Gastroesophageal sphincter (tissue), 4 donors: ENCODE results near the gene ASPRV1. TPM values are rescaled to one million over a fixed set of nuclear protein-coding genes. Genes with fewer than 3 reads are reported as not detected.
"Not testable (repeated sequence)": the region's sequence is repeated elsewhere in the genome, so short reads cannot be mapped to it uniquely, and the experiment has no call there.

ENCODE experiments used
- ATAC-seq: fragments of 150-250 bp; one replicate; pipeline ENCODE4 v1.9.1; 2016; ENCODE audit warnings: mild to moderate bottlenecking, moderate library complexity
- H3K27ac ChIP-seq, 4 donors: fragments of 200-600 bp; sonication (generic) in 3 of 4; 1 replicate in 3 of 4; 2 replicates in 1 of 4; pipeline ENCODE4 v1.5.1; 2016 to 2019
- H3K27me3 ChIP-seq: fragments of 200-600 bp; sonication (generic); one replicate; pipeline ENCODE4 v1.5.1; 2019
- H3K36me3 ChIP-seq, 2 donors: fragments of 200-600 bp; sonication (generic); one replicate each; pipeline ENCODE4 v1.5.1; 2019; ENCODE audit warnings: control low read depth in 1 of 2
- H3K4me1 ChIP-seq, 3 donors: fragments of 200-600 bp; sonication (generic); 1 replicate in 2 of 3; 2 replicates in 1 of 3; pipeline ENCODE4 v1.5.1; 2016 to 2019; ENCODE audit warnings: control low read depth in 2 of 3
- H3K4me3 ChIP-seq, 2 donors: fragments of 200-600 bp; sonication (generic); one replicate each; pipeline ENCODE4 v1.5.1; 2019; ENCODE audit warnings: mild to moderate bottlenecking in 1 of 2, moderate library complexity in 1 of 2
- H3K9me3 ChIP-seq, 3 donors: fragments of 200-600 bp; sonication (generic); one replicate each; pipeline ENCODE4 v1.5.1; 2017 to 2019; ENCODE audit warnings: control low read depth in 2 of 3
- EP300 ChIP-seq: sonication (generic); formaldehyde crosslinking; IDR thresholded peaks from one replicate; pipeline ENCODE4 v1.6.1; 2017; ENCODE audit warnings: antibody characterized with exemption, mild to moderate bottlenecking
- POLR2A ChIP-seq, 2 donors: fragments of 450-650 bp; IDR thresholded peaks; one replicate each; pipeline ENCODE4 v1.6.1; 2017; ENCODE audit warnings: antibody characterized with exemption in 2 of 2, mild to moderate bottlenecking in 2 of 2, moderate library complexity in 1 of 2
- POLR2AphosphoS5 ChIP-seq: sonication (generic); formaldehyde crosslinking; IDR thresholded peaks from one replicate; pipeline ENCODE4 v1.6.1; 2017; ENCODE audit warnings: antibody characterized with exemption
- WGBS, 2 donors: methylation state at CpG; one replicate each; pipeline ENCODE4 v1.1.5; 2018; ENCODE audit warnings: low coverage in 1 of 2; 5-methylcytosine and 5-hydroxymethylcytosine counted together
- total RNA-seq, 4 donors: library from RNA; depleted of rRNA; stranded (reverse); fragments of >200 nt; gene quantifications; one replicate each; pipeline ENCODE4 v1.1.0, GENCODE V29; 2016
- TF ChIP-seq, protein P1 (sequence below), 4 experiments: fragments of 200-600 bp in 2 of 4; fragments of 450-650 bp in 2 of 4; sonication (generic) in 1 of 4; IDR thresholded peaks; one replicate each; pipeline ENCODE4 v1.5.1; 2017 to 2019; ENCODE audit warnings: antibody characterized with exemption in 4 of 4, mild to moderate bottlenecking in 2 of 4, moderate library complexity in 2 of 4

ASPRV1 gene
- total RNA-seq, 4 donors from 2014 or later: 1.0 to 1.4 (median 1.3) TPM

- H3K27ac ChIP-seq: no peak overlapping the region
- WGBS, 2 donors: 89 to 93% methylated on average over 3 to 6 of the region's 6 CpGs
- no peak for ATAC-seq
- TF ChIP-seq POLR2AphosphoS5: no peak
- TF ChIP-seq POLR2A (IDR thresholded peaks at IDR 0.05): no peak
- TF ChIP-seq, protein P1, sequence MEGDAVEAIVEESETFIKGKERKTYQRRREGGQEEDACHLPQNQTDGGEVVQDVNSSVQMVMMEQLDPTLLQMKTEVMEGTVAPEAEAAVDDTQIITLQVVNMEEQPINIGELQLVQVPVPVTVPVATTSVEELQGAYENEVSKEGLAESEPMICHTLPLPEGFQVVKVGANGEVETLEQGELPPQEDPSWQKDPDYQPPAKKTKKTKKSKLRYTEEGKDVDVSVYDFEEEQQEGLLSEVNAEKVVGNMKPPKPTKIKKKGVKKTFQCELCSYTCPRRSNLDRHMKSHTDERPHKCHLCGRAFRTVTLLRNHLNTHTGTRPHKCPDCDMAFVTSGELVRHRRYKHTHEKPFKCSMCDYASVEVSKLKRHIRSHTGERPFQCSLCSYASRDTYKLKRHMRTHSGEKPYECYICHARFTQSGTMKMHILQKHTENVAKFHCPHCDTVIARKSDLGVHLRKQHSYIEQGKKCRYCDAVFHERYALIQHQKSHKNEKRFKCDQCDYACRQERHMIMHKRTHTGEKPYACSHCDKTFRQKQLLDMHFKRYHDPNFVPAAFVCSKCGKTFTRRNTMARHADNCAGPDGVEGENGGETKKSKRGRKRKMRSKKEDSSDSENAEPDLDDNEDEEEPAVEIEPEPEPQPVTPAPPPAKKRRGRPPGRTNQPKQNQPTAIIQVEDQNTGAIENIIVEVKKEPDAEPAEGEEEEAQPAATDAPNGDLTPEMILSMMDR (IDR thresholded peaks at IDR 0.05): no peak
- TF ChIP-seq EP300: no peak
- H3K4me1 ChIP-seq: no peaks in the 10 kb centered on the region
- H3K27me3 ChIP-seq: no peaks in the 10 kb centered on the region
- no peaks in the 10 kb centered on the region for H3K9me3 ChIP-seq
- H3K36me3 ChIP-seq: no peaks in the 10 kb centered on the region
- no peak overlapping the region for H3K4me3 ChIP-seq
Observed at GRCh38 chr2:69956475-69956979, 4.9 kb downstream of the ASPRV1 start.

DNA sequence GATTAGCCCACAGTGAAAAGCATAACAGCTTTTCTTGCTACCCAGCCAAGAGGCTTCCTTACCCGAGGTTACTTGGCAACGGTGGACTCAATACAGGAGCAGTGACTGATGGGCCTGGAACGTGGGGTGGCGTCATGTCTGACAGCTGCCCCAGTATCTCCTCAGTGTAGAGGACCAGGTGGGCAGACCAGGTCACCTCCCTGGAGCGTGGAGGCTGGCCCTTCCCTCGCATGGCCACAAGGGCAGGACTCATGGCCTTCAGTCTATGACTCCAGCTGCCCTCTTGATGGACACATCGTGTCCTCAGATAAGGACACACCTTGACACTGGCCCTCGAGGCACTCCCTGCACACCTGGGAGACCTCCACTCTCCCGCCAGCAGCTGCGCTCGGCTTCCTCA, 6.4 kb downstream of the ASPRV1 start:
- no peaks in the 10 kb centered on the region for H3K4me1 ChIP-seq
- no peak overlapping the region for H3K4me3 ChIP-seq
- no peaks in the 10 kb centered on the region for H3K36me3 ChIP-seq
- ATAC-seq: no peak
- 50 to 63% methylated on average over 1 to 2 of the region's 11 CpGs for WGBS, 2 donors
- TF ChIP-seq POLR2A (IDR thresholded peaks at IDR 0.05) (no peak), EP300 (no peak), POLR2AphosphoS5 (no peak)
- TF ChIP-seq, protein P1 (IDR thresholded peaks at IDR 0.05): no peak
- no peaks in the 10 kb centered on the region for H3K9me3 ChIP-seq
- H3K27me3 ChIP-seq: no peaks in the 10 kb centered on the region
- H3K27ac ChIP-seq: no peak overlapping the region

DNA sequence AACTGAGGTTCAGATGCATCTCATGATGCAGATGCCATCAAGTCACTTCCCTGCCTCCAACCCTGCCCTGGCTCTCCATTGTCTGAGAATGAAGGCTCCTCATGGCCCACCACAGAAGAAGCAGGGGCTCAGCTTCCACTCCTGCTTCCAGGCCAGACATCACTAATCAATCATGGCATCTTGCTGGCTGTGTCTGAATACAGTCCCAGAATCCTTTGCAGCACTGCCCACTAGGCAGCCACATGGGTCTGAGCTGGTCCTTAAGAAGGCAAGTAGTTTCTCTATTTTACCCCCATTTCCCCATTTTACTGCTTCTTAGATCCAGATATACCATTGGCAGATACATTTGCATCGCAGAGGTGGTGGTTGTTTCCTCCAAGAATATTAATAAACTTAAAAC, 7.3 kb downstream of the ASPRV1 start:
- 100% methylated on average over 1 of the region's 1 CpG for WGBS, 2 donors
- no peak overlapping the region for H3K27ac ChIP-seq

DNA sequence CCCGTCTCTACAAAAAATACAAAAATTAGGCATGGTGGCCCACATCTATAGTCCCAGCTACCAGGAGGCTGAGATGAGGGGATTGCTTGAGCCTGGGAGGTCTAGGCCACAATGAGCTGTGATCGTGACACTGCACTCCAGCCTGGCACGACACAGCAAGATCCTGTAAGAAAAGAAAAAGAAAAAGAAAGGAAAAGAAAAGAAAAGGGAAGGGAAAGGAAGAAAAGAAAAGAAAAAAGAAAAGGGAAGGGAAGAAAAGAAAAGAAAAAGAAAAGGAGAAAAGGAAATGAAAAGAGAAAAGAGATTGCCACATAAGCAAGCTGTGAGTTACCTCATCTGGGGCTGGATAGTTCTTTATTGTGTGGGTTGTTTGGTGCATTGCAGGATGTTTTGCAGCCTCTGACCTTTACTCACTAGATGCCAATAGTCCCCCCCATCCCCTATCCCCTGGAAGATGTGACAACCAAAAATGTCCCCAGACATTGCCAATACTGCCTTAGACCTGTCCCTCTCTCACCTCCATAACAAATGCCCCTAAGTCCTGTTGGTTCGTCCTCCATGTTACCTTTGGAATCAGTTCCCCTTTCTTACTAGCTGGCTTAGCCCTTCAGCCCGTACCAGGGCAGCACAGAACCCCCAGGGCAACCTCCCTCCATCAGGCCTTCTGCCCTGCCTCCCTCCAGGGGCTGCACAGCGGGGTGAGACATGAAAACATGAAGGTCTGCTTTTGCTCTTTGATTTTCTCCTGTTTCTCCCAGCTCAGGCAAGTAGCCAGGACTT, 8.9 kb downstream of the ASPRV1 start:
- 85 to 100% methylated on average over 2 to 6 of the region's 6 CpGs for WGBS, 2 donors
- no peak for ATAC-seq
- TF ChIP-seq POLR2A (IDR thresholded peaks at IDR 0.05) (no peak), EP300 (no peak), POLR2AphosphoS5 (no peak)
- TF ChIP-seq, protein P1 (IDR thresholded peaks at IDR 0.05): no peak
- Histone ChIP-seq H3K4me1 (peaks cover 0 to 6% (median 0%) of the 10 kb centered on the region in 3 donors), H3K27me3 (peaks cover 9% of the 10 kb centered on the region), H3K27ac (no peak overlapping the region), H3K9me3 (no peaks in the 10 kb centered on the region), H3K4me3 (no peak overlapping the region), H3K36me3 (no peaks in the 10 kb centered on the region)

More for the DNA sequence above, 7.3 kb downstream of the ASPRV1 start:
- no peak for ATAC-seq
- Histone ChIP-seq H3K4me1 (no peaks in the 10 kb centered on the region), H3K4me3 (no peak overlapping the region), H3K27me3 (peaks cover 2% of the 10 kb centered on the region), H3K9me3 (no peaks in the 10 kb centered on the region), H3K36me3 (no peaks in the 10 kb centered on the region)
- TF ChIP-seq EP300: no peak
- TF ChIP-seq, protein P1 (IDR thresholded peaks at IDR 0.05): no peak
- TF ChIP-seq POLR2A (IDR thresholded peaks at IDR 0.05): no peak
- TF ChIP-seq POLR2AphosphoS5: no peak

GRCh38 chr2:69950671-69951070, 10.8 kb downstream of the ASPRV1 start:
- H3K4me1 ChIP-seq, H3K4me3 ChIP-seq: not testable (repeated sequence)
- 85 to 100% methylated on average over 1 to 3 of the region's 3 CpGs for WGBS, 2 donors

More at GRCh38 chr2:69950671-69951070, 10.8 kb downstream of the ASPRV1 start:
- not testable (repeated sequence) for H3K36me3 ChIP-seq, H3K27me3 ChIP-seq, ATAC-seq, H3K27ac ChIP-seq, H3K9me3 ChIP-seq
